NCI-H2196 (cell line): ENCODE measurements around the gene KIAA0513.

ENCODE experiments used
- DNase-seq: peaks from one replicate; lab custom pipeline; 2025; ENCODE audit not compliant: unreplicated experiment; lab: John Stamatoyannopoulos, UW

The KIAA0513 gene

GRCh38 chr16:85085721-85086120 is 58.1 kb downstream of the KIAA0513 start:
- no peak for DNase-seq

GRCh38 chr16:85086347-85087291 is 59.0 kb downstream of the KIAA0513 start:
- peak; percentile 21 for DNase-seq

DNA sequence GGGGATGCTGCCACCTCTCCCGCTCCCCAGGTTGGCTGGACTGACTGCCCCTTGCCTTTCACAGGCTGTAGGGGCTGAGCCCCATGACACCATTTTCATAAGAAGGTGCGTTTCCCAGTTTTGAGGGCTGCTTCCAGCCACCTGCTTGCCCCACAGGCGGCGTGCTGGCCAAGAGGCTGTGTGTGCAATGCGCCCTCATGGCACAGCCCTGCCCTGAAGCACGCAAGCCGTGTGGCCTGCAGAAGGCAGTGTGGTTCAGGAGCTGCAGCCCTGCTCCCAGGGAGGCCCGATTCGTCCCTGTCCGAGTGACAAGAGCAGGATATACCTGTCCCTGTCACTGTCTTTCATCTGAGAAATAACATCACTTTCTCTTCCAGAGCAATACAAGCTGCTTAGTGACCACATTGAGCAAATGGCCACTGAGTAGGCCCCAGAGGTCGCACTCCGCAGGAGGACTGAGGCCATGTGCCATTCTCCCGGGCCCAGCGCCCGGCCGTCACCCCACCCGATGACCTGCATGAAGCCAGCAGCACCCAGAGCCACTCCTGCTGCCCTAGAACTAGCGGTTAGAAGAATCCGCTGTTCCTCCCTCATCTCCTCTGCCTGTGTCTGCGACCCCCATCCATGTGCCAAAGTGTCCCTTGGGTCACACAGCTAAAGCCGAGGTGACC is 60.4 kb downstream of the KIAA0513 start:
- DNase-seq, result no peak

GRCh38 chr16:85088570-85089199 is 61.1 kb downstream of the KIAA0513 start:
- DNase-seq, result no peak

DNA sequence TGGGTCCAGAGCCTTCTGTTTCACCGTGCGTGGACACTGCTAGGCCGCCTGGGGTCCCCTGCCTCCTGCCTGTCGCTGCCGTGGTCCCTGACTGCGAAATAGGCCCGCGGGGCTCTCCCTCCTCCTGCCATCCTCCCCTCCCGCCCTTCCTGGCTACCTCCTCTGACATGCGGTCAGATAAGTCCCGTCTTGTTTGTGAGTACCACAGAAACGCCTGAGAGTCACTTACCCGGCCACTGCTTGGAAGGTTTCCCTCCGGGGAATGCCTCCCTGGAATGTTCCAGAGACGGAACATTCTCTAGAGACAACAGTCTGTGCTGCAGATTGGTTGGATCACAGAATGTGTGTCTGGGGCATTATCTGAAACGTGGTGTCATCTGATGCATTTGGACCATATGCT is 61.9 kb downstream of the KIAA0513 start:
- no peak for DNase-seq

- DNase-seq, result no peak
Observed at GRCh38 chr16:85090181-85090580, 62.6 kb downstream of the KIAA0513 start.

DNA sequence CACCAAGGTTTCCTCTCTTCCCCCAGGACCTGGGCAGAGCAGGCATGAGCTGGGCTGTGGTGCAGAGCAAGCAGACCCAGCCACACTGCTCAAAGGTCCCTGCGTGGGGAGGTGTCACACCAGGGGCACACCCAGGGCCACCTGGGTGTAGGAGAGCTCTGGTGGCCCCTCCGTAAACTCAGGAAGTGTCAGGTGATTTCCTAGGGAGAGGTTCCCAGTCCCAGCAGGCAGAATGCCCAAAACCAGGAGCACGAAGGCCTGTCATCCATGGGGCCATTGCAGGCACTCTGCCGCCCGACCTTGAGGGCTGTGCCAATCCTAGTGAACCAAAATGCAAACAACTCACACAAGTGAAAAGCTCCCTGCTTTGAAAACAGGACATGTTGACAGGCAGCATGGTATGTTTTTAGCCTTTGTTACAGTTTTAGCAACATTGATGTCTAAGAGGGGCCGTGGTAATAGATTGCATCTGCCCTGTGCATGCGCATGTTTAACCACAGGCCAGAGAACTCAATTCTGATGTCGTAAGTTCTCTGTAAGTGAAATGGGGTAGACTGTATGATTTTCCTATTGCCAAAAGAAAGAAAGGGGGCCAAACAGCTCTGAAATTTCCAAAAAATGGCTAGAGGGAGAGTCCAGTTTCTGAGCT is 63.4 kb downstream of the KIAA0513 start:
- DNase-seq, result no peak

DNA sequence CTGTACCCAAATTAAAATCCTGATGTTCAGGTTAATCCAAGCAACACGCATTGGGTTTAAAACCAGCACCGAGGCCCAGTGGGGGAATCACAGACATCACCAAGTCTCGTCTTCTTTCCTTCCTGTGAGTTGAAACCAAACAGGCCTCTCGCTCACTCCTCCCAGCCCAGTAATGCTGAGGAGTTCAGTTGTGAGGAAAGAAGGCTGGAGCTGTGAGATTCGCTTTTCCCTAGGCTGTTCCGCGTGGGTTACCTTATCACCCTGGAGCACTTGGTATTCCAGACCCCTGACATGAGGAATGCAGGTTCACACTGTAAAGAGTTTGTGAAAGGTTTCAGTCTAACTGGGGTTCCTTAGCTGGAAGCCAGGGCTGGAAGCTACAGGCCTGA is 63.9 kb downstream of the KIAA0513 start:
- no peak for DNase-seq

DNA sequence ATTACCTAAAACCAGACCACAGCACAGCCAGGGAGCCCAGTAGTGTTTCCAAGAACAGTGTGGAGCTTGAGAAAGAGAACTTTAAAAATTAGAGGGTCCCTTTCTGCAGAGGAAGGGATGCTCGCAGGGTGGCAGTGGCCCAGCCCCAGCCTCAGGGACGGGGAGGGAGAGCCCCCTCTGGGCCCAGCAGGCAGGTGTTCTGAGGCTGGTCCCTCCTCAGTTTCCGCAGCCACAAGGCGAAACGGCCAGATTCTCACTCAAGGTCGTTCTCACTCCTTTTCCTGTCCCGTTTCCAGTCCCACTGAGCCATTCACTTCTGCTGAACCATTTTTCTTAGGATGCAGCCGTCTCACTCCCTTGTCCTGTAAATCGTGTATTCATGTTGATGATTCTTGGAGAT is 64.7 kb downstream of the KIAA0513 start:
- no peak for DNase-seq

GRCh38 chr16:85092851-85093250 is 65.3 kb downstream of the KIAA0513 start:
- no peak for DNase-seq

GRCh38 chr16:85093705-85094104 is 66.1 kb downstream of the KIAA0513 start:
- no peak for DNase-seq

- no peak for DNase-seq
Observed at GRCh38 chr16:85094176-85094805, 66.7 kb downstream of the KIAA0513 start.

GRCh38 chr16:85094812-85095211 is 67.2 kb downstream of the KIAA0513 start:
- DNase-seq, result no peak

- no peak for DNase-seq
Observed at GRCh38 chr16:85096921-85097320, 69.3 kb downstream of the KIAA0513 start.

- DNase-seq, result no peak
Observed at GRCh38 chr16:85098565-85098964, 71.0 kb downstream of the KIAA0513 start.

DNA sequence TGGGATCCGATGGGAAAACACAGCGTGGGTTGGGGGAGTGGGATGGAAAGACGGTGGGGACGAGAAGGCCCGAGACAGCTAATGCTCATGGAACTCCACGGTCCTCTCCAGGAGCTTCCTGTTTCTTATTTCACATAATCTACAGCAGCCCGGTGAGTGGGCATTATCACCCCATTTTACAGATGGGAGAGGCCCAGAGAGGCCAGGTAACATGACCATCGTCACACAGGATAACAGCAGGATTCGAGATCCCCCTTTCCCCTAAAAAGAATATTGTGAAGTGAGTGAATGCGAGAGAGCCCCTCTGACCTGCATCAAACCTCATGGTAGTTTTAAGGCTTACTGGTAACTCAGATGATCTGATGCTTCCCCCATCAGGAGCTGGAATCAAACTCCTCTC is 72.7 kb downstream of the KIAA0513 start:
- DNase-seq, result no peak

DNA sequence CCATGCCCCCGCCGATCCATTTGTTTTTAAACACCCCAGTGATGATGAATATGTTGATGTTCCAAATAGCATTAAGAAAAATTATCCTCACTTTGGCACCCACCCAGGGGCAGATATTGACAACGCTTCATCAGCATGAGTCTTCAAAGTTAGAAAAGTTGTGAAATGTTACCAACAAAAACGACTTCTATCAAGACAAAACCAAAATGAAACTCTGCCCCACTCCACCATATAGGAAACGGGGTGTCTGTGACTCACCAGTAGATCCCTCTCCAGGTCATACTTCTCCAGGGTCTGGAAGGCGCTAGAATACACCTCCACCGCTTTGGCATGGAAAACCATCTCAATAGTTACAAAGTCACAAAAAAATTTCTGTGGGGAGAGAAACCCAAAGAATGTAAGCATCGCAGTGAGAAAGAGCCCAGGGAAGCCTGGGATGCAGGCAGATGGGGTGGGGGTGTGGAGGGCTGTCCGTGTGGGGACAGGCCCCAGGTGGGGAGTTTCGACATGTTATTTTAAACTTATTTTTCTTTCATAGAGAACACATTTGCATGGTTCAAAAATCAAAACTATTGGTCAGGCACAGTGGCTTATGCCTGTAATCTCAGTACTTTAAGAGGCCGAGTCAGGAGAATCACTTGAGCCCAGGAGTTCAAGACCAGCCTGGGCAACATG is 74.5 kb downstream of the KIAA0513 start:
- no peak for DNase-seq

DNA sequence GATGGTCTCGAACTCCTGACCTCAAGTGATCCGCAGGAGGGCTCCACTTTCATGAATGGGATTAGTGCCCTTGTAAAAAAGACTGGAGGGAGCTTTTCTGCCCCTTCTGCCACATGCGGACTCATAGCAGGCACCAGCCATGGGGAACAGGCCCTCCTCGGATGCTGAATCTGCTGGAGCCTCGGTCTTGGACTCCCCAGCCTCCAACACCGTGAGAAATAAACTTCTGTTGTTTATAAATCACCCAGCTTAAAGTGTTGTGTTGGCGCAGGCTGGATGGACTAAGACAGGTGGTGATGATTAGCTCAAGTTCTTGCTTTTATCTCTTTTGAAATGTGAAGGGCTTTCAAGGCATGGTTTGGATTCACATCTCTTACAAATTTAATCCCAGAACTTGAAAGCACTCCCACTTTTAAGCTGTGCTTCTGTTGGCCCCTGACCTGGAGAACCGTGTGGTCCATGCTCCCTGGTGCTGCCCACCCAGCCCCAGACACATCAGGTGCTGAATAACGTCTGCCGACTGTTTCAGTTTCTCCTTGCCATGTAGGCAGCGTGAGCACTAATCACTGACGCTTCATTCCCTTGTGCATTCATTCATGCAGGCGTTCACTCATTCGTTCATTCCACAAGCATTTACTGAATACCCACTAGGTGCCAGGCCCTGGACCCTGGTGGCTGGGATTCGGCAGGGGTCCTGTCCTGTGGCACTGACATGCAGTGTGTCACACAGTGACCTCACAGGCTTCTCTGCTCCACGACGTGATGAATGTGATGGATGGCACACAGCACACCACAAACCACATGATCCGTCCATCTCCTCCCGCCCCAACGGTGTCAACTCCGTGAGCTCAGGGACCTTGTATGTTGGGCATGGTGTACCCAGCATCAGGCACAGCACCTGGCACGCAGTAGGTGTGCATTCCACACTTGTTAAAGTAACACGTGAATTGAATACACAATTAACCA is 75.8 kb downstream of the KIAA0513 start:
- no peak for DNase-seq

DNA sequence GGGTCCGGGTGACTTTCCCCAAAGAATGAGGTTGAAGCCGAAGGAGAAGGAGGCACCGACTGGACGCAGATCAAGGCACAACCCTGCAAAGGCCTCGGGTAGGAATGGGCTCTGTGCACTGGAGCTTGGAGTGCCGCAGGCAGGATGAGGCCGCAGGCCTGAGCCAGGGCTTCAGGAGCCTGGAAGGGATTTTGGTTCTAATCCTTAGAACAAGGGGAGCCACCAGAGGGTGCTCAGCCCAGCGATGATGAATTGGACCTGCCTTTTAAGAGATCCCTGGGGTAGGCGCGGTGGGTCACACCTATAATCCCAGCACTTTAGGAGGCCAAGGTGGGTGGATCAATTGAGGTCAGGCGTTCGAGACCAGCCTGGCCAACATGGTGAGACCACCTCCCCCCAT is 76.6 kb downstream of the KIAA0513 start:
- no peak for DNase-seq
